RWPE2 (cell line): ENCODE data around the gene ZNF273.

Experiments used
- ATAC-seq: fragments of 200-7000 bp; cut with Tn5 transposase; 3 replicates; pipeline ENCODE4 v1.9.1; 2021; ENCODE audit warnings: low read depth
- DNase-seq: peaks from one replicate; pipeline ENCODE4 v3.0.0-alpha.2; 2020; ENCODE audit warnings: low spot score
- H3K27ac ChIP-seq: fragments of 450-650 bp; 2 replicates; pipeline ENCODE4 v1.5.1; 2017; ENCODE audit warnings: mild to moderate bottlenecking; ENCODE audit not compliant: poor library complexity, severe bottlenecking
- H3K27me3 ChIP-seq: fragments of 250-450 bp; sonication (Bioruptor Pico); 2 replicates; pipeline ENCODE4 v1.5.1; 2021; ENCODE audit warnings: mild to moderate bottlenecking, moderate library complexity; ENCODE audit not compliant: insufficient read depth, poor library complexity, severe bottlenecking
- H3K36me3 ChIP-seq: fragments of 250-450 bp; sonication (Bioruptor Pico); 2 replicates; pipeline ENCODE4 v1.5.1; 2020; ENCODE audit warnings: low read depth, mild to moderate bottlenecking, moderate library complexity
- H3K4me1 ChIP-seq: fragments of 250-450 bp; sonication (Bioruptor Pico); 2 replicates; pipeline ENCODE4 v1.5.1; 2021; ENCODE audit warnings: mild to moderate bottlenecking, moderate library complexity; ENCODE audit not compliant: insufficient read depth, poor library complexity, severe bottlenecking
- H3K4me3 ChIP-seq: fragments of 250-450 bp; sonication (Bioruptor Pico); 2 replicates; pipeline ENCODE4 v1.5.1; 2021; ENCODE audit warnings: mild to moderate bottlenecking, moderate library complexity; ENCODE audit not compliant: severe bottlenecking
- H3K9me3 ChIP-seq: fragments of 250-450 bp; sonication (Bioruptor Pico); 2 replicates; pipeline ENCODE4 v1.5.1; 2021; ENCODE audit warnings: mild to moderate bottlenecking, moderate library complexity; ENCODE audit not compliant: severe bottlenecking
- CTCF ChIP-seq: fragments of 450-650 bp; IDR thresholded peaks from one replicate; pipeline ENCODE4 v1.5.1; 2017; ENCODE audit warnings: mild to moderate bottlenecking, moderate library complexity; ENCODE audit not compliant: poor library complexity, severe bottlenecking

The ZNF273 gene

GRCh38 chr7:64870656-64871055 is 32.4 kb upstream of the ZNF273 start:
- Histone ChIP-seq H3K27ac (no peak overlapping the region), H3K4me1 (no peaks in the 10 kb centered on the region), H3K9me3 (no peaks in the 10 kb centered on the region), H3K36me3 (no peaks in the 10 kb centered on the region), H3K4me3 (no peak overlapping the region), H3K27me3 (no peaks in the 10 kb centered on the region)
- no peak for TF ChIP-seq CTCF
- DNase-seq = no peak
- ATAC-seq = no peak

- Histone ChIP-seq H3K9me3 (no peaks in the 10 kb centered on the region), H3K36me3 (no peaks in the 10 kb centered on the region), H3K27ac (no peak overlapping the region), H3K4me1 (no peaks in the 10 kb centered on the region), H3K27me3 (no peaks in the 10 kb centered on the region), H3K4me3 (no peak overlapping the region)
- ATAC-seq = no peak
- TF ChIP-seq CTCF = no peak
- DNase-seq = no peak
These were observed 31.3 kb upstream of the ZNF273 start for GRCh38 chr7:64871761-64872160.

- ATAC-seq (no peak), DNase-seq (no peak)
- Histone ChIP-seq H3K36me3 (no peaks in the 10 kb centered on the region), H3K27me3 (no peaks in the 10 kb centered on the region), H3K9me3 (no peaks in the 10 kb centered on the region), H3K4me3 (no peak overlapping the region), H3K27ac (no peak overlapping the region), H3K4me1 (no peaks in the 10 kb centered on the region)
- no peak for TF ChIP-seq CTCF
These were observed 30.5 kb upstream of the ZNF273 start for GRCh38 chr7:64872351-64873154.

- Histone ChIP-seq H3K27me3 (no peaks in the 10 kb centered on the region), H3K27ac (no peak overlapping the region), H3K4me3 (no peak overlapping the region), H3K9me3 (no peaks in the 10 kb centered on the region), H3K4me1 (no peaks in the 10 kb centered on the region), H3K36me3 (no peaks in the 10 kb centered on the region)
- TF ChIP-seq CTCF = no peak
- DNase-seq (no peak), ATAC-seq (no peak)
These were observed 29.9 kb upstream of the ZNF273 start for GRCh38 chr7:64873155-64873500.

- no peak for ATAC-seq
- TF ChIP-seq CTCF = no peak
- DNase-seq = no peak
These were observed 29.6 kb upstream of the ZNF273 start for GRCh38 chr7:64873517-64873916.

More at GRCh38 chr7:64873517-64873916, 29.6 kb upstream of the ZNF273 start:
- Histone ChIP-seq H3K4me1 (no peaks in the 10 kb centered on the region), H3K36me3 (no peaks in the 10 kb centered on the region), H3K9me3 (no peaks in the 10 kb centered on the region), H3K27ac (no peak overlapping the region), H3K27me3 (no peaks in the 10 kb centered on the region), H3K4me3 (no peak overlapping the region)
